GM12878 (cell line): ENCODE measurements around the gene RGS6. TPM values are rescaled to one million over a fixed set of nuclear protein-coding genes. Genes with fewer than 3 reads are reported as not detected.

ENCODE experiments used
- ATAC-seq: fragments of 200-7000 bp; cut with Tn5 transposase; 3 replicates; pipeline ENCODE4 v1.9.1; 2020; ENCODE audit warnings: mild to moderate bottlenecking, moderate library complexity
- BruUV-seq: library from RNA; stranded (reverse); fragments of 400-500 nt; replicated peaks from 2 replicates; lab custom pipeline; 2021; lab: Mats Ljungman, UMichigan
- CTCF ChIA-PET: fragments of 300-600 bp; sonication (Branson Sonifier 250); formaldehyde crosslinking; extraction: SDS; loops from one replicate; lab custom pipeline; 2021; ENCODE audit warnings: inconsistent platforms; lab: Yijun Ruan, JAX
- POLR2A ChIA-PET: fragments of 350-600 bp; formaldehyde crosslinking; extraction: SDS; loops from one replicate; lab custom pipeline; 2021; ENCODE audit warnings: inconsistent platforms; lab: Charles Lee
- RAD21 ChIA-PET: fragments of 300-600 bp; sonication (Branson Sonifier 250); formaldehyde crosslinking; loops from one replicate; lab custom pipeline; 2023; ENCODE audit warnings: antibody characterized with exemption; ENCODE audit not compliant: unreplicated experiment; lab: Charles Lee
- SMC1A ChIA-PET: fragments of 300-600 bp; sonication (Branson Sonifier 250); formaldehyde crosslinking; loops from one replicate; lab custom pipeline; 2023; ENCODE audit not compliant: unreplicated experiment, uncharacterized antibody; lab: Charles Lee
- DNase-seq: peaks from one replicate; pipeline ENCODE4 v3.0.0-alpha.2; 2011; ENCODE audit warnings: low read depth, low spot score
- FAIRE-seq: peaks from 3 replicates; lab custom pipeline; 2011; peaks lifted over from hg19 to GRCh38; lab: Jason Lieb, UNC
- H2AFZ ChIP-seq: 2 replicates; pipeline ENCODE4 v1.6.0; 2011; ENCODE audit warnings: low read depth, low read length, control low read depth; ENCODE audit not compliant: control insufficient read depth
- H3K27ac ChIP-seq: 2 replicates; pipeline ENCODE4 v1.5.1; 2011; ENCODE audit warnings: control low read depth; ENCODE audit not compliant: control insufficient read depth, insufficient read depth
- H3K27me3 ChIP-seq, 2 experiments: replicated peaks in 1 of 2; 2 replicates each; pipeline versions ENCODE4 v1.6.0 to v1.6.1; 2011; ENCODE audit warnings: low read length in 1 of 2; ENCODE audit not compliant: control insufficient read depth in 2 of 2, insufficient read depth in 2 of 2
- H3K36me3 ChIP-seq, 2 experiments: 2 replicates each; pipeline ENCODE4 v1.5.1; 2011; ENCODE audit warnings: low read length in 1 of 2; ENCODE audit not compliant: control insufficient read depth in 2 of 2, insufficient read depth in 2 of 2
- H3K4me1 ChIP-seq: 2 replicates; pipeline ENCODE4 v1.6.1; 2011; ENCODE audit warnings: mild to moderate bottlenecking, low read length, moderate library complexity, mixed read lengths; ENCODE audit not compliant: control insufficient read depth, insufficient read depth
- H3K4me2 ChIP-seq: 2 replicates; pipeline ENCODE4 v1.6.0; 2011; ENCODE audit warnings: control low read depth; ENCODE audit not compliant: control insufficient read depth, insufficient read depth
- H3K4me3 ChIP-seq: fragments of 200-600 bp; sonication (generic); 2 replicates; pipeline ENCODE4 v1.5.1; 2016
- H3K79me2 ChIP-seq: 2 replicates; pipeline ENCODE4 v1.6.0; 2011; ENCODE audit warnings: low read length; ENCODE audit not compliant: control insufficient read depth, insufficient read depth
- H3K9ac ChIP-seq: 2 replicates; pipeline ENCODE4 v1.8.0; 2011; ENCODE audit warnings: low read length, control low read depth, mixed read lengths; ENCODE audit not compliant: control insufficient read depth, insufficient read depth
- H3K9me3 ChIP-seq: replicated peaks from 3 replicates; pipeline ENCODE4 v1.5.1; 2011; ENCODE audit warnings: mild to moderate bottlenecking, low read length; ENCODE audit not compliant: control insufficient read depth, insufficient read depth
- H4K20me1 ChIP-seq: 2 replicates; pipeline ENCODE4 v1.6.0; 2011; ENCODE audit not compliant: control insufficient read depth, insufficient read depth
- ATF3 ChIP-seq: IDR thresholded peaks from 2 replicates; pipeline ENCODE4 v1.6.1; 2011; ENCODE audit warnings: low read depth, mild to moderate bottlenecking, low read length, moderate library complexity, borderline replicate concordance; ENCODE audit errors: extremely low read depth
- BACH1 ChIP-seq: fragments of 450-650 bp; IDR thresholded peaks from 2 replicates; pipeline ENCODE4 v1.6.1; 2017; ENCODE audit warnings: mild to moderate bottlenecking, borderline replicate concordance
- BCL3 ChIP-seq: IDR thresholded peaks from 2 replicates; pipeline ENCODE4 v1.6.1; 2011; ENCODE audit warnings: borderline replicate concordance, low read depth, mild to moderate bottlenecking, moderate library complexity, low read length; ENCODE audit not compliant: insufficient read depth, poor library complexity, severe bottlenecking
- CTCF ChIP-seq, 3 experiments: IDR thresholded peaks in 2 of 3; conservative IDR thresholded peaks in 1 of 3; 2 replicates each; pipeline ENCODE4 v1.5.1; 2011; ENCODE audit warnings: low read depth in 3 of 3, low read length in 3 of 3, mild to moderate bottlenecking in 3 of 3, control low read depth in 2 of 3, moderate library complexity in 2 of 3, inconsistent platforms in 1 of 3, mixed read lengths in 1 of 3; ENCODE audit not compliant: control insufficient read depth in 2 of 3, insufficient read depth in 1 of 3; ENCODE audit errors: extremely low read depth in 1 of 3
- JUNB ChIP-seq: IDR thresholded peaks from 2 replicates; pipeline ENCODE4 v1.6.1; 2016; ENCODE audit warnings: antibody characterized with exemption, mild to moderate bottlenecking
- PRDM15 ChIP-seq: fragments of 450-650 bp; formaldehyde crosslinking; IDR thresholded peaks from 2 replicates; pipeline ENCODE4 v1.4.0; 2020; ENCODE audit warnings: mild to moderate bottlenecking, moderate library complexity
- RELB ChIP-seq: fragments of 450-650 bp; IDR thresholded peaks from 2 replicates; pipeline ENCODE4 v1.6.1; 2017; ENCODE audit warnings: low read depth, mild to moderate bottlenecking, moderate library complexity
- SREBF2 ChIP-seq: IDR thresholded peaks from 2 replicates; pipeline ENCODE4 v1.6.1; 2012; ENCODE audit warnings: mild to moderate bottlenecking, low read length
- SUZ12 ChIP-seq: fragments of 200-600 bp; sonication (generic); IDR thresholded peaks from one replicate; pipeline ENCODE4 v1.6.1; 2018; ENCODE audit warnings: antibody characterized with exemption, mild to moderate bottlenecking; ENCODE audit not compliant: unreplicated experiment
- WRNIP1 ChIP-seq: IDR thresholded peaks from 2 replicates; pipeline ENCODE4 v1.6.1; 2011; ENCODE audit warnings: low read depth, low read length, improper control_type of control experiment, borderline replicate concordance
- ZBED1 ChIP-seq: IDR thresholded peaks from 2 replicates; pipeline ENCODE4 v1.6.1; 2016; ENCODE audit warnings: borderline replicate concordance
- ZNF622 ChIP-seq: fragments of 450-650 bp; IDR thresholded peaks from 2 replicates; pipeline ENCODE4 v1.6.1; 2017; ENCODE audit warnings: mild to moderate bottlenecking, inconsistent platforms
- WGBS: methylation state at CpG from one replicate; pipeline ENCODE4 v1.1.6; 2016; ENCODE audit warnings: low lambda C conversion rate; ENCODE audit not compliant: insufficient replicate concordance, insufficient coverage; ENCODE audit errors: missing lambda C conversion rate; 5-methylcytosine and 5-hydroxymethylcytosine counted together
- in situ Hi-C: fragments of 300-500 bp; cut with MboI; formaldehyde crosslinking; loops from 9 replicates; pipeline ENCODE4 v1.14.3; 2018; ENCODE audit warnings: mixed read lengths
- intact Hi-C: fragments of 100-400 bp; cut with micrococcal nuclease; formaldehyde crosslinking; loops from one replicate; pipeline ENCODE4 v1.14.2; 2022; ENCODE audit not compliant: unreplicated experiment
- polyA plus RNA-seq, 11 experiments: library from polyadenylated mRNA; depleted of rRNA in 4 of 11; unstranded in 6 of 11; stranded (reverse) in 5 of 11; fragments of >200 nt; fragmentation: Nextera tagmentation in 4 of 11; fragmentation: Illumina TruSeq in 1 of 11; extraction: Ambion mirVana in 4 of 11; extraction: Trizol in 1 of 11; gene quantifications; 1 replicate in 1 of 11; 2 replicates in 10 of 11; pipeline versions ENCODE4 v1.2.1 to v1.2.3, GENCODE V29; 2011 to 2016; ENCODE audit warnings: inconsistent platforms in 2 of 11, missing spikeins in 2 of 11, low read depth in 1 of 11
- total RNA-seq, 4 experiments: library from RNA; depleted of rRNA in 3 of 4; stranded (reverse); fragments of >200 nt in 3 of 4; fragmentation: Illumina TruSeq in 1 of 4; extraction: Trizol in 1 of 4; gene quantifications; 2 replicates each; pipeline versions ENCODE4 v1.2.1 to v1.2.3, GENCODE V29; 2013 to 2021

RGS6 gene
- total and polyA plus RNA-seq, 10 of the 15 experiments (the other 5 are each of a cell fraction or from before 2014, with no cell fraction given), result 3.9 to 18.1 (median 12.4) TPM

GRCh38 chr14:72485695-72486094, 553.5 kb downstream of the RGS6 start (continued):
- no peak for TF ChIP-seq PRDM15 (CRISPR knock-in tag)
- TF ChIP-seq SUZ12, result no peak
- TF ChIP-seq BCL3, result no peak
- TF ChIP-seq, all 136 proteins: peak for 0

- no peak for DNase-seq
- Histone ChIP-seq H2AFZ (no peak overlapping the region), H3K4me1 (no peaks in the 10 kb centered on the region), H3K36me3 (no peaks in the 10 kb centered on the region; a peak in 1 of 4 replicates), H3K9me3 (peaks cover 27% of the 10 kb centered on the region), H3K4me2 (no peak overlapping the region), H3K9ac (no peak overlapping the region), H3K27ac (no peak overlapping the region), H3K27me3 (no peaks in the 10 kb centered on the region), H4K20me1 (no peaks in the 10 kb centered on the region), H3K79me2 (no peaks in the 10 kb centered on the region), H3K4me3 (no peak overlapping the region)
- intact Hi-C loops, result no loop called here
- ChIA-PET POLR2A (no interaction called here), CTCF (no interaction called here), RAD21 (no interaction called here), SMC1A (no interaction called here)
- in situ Hi-C loops, result no loop called here
- no peak for FAIRE-seq
- TF ChIP-seq ZBED1 (no peak), SREBF2 (no peak), WRNIP1 (no peak), ZNF622 (no peak), BACH1 (no peak), RELB (no peak), JUNB (no peak), ATF3 (no peak), CTCF (IDR thresholded peaks at IDR 0.05 in 2 of 3, conservative IDR thresholded peaks at IDR 0.05 in 1 of 3; ENCODE audit: control insufficient read depth in 2 of 3, extremely low read depth in 1 of 3, insufficient read depth in 1 of 3, low read depth in 3 of 3, low read length in 3 of 3) (no peak)
- ATAC-seq, result no peak
- BruUV-seq, result no TSS peak
- WGBS, result 73% methylated on average over 2 of the region's 2 CpGs
These were observed 556.3 kb downstream of the RGS6 start for GRCh38 chr14:72488514-72488913.
